Neural cell (in vitro differentiated cells): ENCODE results near the gene PTPRN2. TPM values are rescaled to one million over a fixed set of nuclear protein-coding genes. Genes with fewer than 3 reads are reported as not detected.
"Not testable (repeated sequence)": the region's sequence is repeated elsewhere in the genome, so short reads cannot be mapped to it uniquely, and the experiment has no call there.

ENCODE experiments used
- H2AFZ ChIP-seq: fragments of 200-600, 300-800 bp; sonication (generic), shearing (Covaris generic); 2 replicates; pipeline ENCODE4 v1.6.0; 2014; ENCODE audit warnings: low read depth, mild to moderate bottlenecking, antibody characterized with exemption, low read length, moderate library complexity
- H3F3A ChIP-seq: fragments of 200-600 bp; shearing (Covaris generic); 2 replicates; pipeline ENCODE4 v1.6.1; 2016; ENCODE audit warnings: mild to moderate bottlenecking, moderate library complexity, mixed read lengths, antibody characterized with exemption, low read length; ENCODE audit not compliant: insufficient read depth, poor library complexity, severe bottlenecking
- H3K27ac ChIP-seq: fragments of 200-600, 300-800 bp; sonication (generic), shearing (Covaris generic); 2 replicates; pipeline ENCODE4 v1.5.1; 2014; ENCODE audit warnings: mild to moderate bottlenecking, low read length, moderate library complexity
- H3K27me3 ChIP-seq: fragments of 300-800, 200-600 bp; sonication (generic), shearing (Covaris generic); 2 replicates; pipeline ENCODE4 v1.6.0; 2014; ENCODE audit warnings: mild to moderate bottlenecking, low read depth, low read length, moderate library complexity; ENCODE audit not compliant: insufficient read depth
- H3K36me3 ChIP-seq: fragments of 300-800, 200-600 bp; sonication (generic), shearing (Covaris generic); 2 replicates; pipeline ENCODE4 v1.5.1; 2014; ENCODE audit warnings: mild to moderate bottlenecking, antibody characterized with exemption, low read length, moderate library complexity; ENCODE audit not compliant: insufficient read depth
- H3K4me2 ChIP-seq: fragments of 300-800, 200-600 bp; sonication (generic), shearing (Covaris generic); 2 replicates; pipeline ENCODE4 v1.6.0; 2014; ENCODE audit warnings: mild to moderate bottlenecking, low read length
- H3K4me3 ChIP-seq: fragments of 300-800, 200-600 bp; sonication (generic), shearing (Covaris generic); 2 replicates; pipeline ENCODE4 v1.5.1; 2014; ENCODE audit warnings: mild to moderate bottlenecking, low read length, moderate library complexity
- H3K79me2 ChIP-seq: fragments of 200-600 bp; shearing (Covaris generic); replicated peaks from 2 replicates; pipeline ENCODE4 v1.6.0; 2014; ENCODE audit warnings: mild to moderate bottlenecking, low read length, moderate library complexity; ENCODE audit not compliant: insufficient read depth
- H3K9ac ChIP-seq: fragments of 300-800, 200-600 bp; sonication (generic), shearing (Covaris generic); 2 replicates; pipeline ENCODE4 v1.6.1; 2016; ENCODE audit warnings: mild to moderate bottlenecking, low read length, mixed read lengths
- H3K9me2 ChIP-seq: fragments of 200-600 bp; shearing (Covaris generic); 2 replicates; pipeline ENCODE4 v1.6.1; 2016; ENCODE audit warnings: mild to moderate bottlenecking, low read length, mixed read lengths; ENCODE audit not compliant: insufficient read depth
- H3K9me3 ChIP-seq: fragments of 200-600, 300-800 bp; sonication (generic), shearing (Covaris generic); 2 replicates; pipeline ENCODE4 v1.6.1; 2016; ENCODE audit warnings: mild to moderate bottlenecking, mixed run types, low read length, moderate library complexity, mixed read lengths
- H4K20me1 ChIP-seq: fragments of 200-600 bp; shearing (Covaris generic); 2 replicates; pipeline ENCODE4 v1.6.1; 2016; ENCODE audit warnings: mild to moderate bottlenecking, mixed run types; ENCODE audit not compliant: insufficient read depth
- CTCF ChIP-seq: fragments of 450-650 bp; IDR thresholded peaks from 2 replicates; pipeline ENCODE4 v1.5.1; 2014; ENCODE audit warnings: antibody characterized with exemption, mild to moderate bottlenecking, moderate library complexity; ENCODE audit not compliant: poor library complexity, severe bottlenecking
- EP300 ChIP-seq: fragments of 450-650 bp; conservative IDR thresholded peaks from 2 replicates; pipeline ENCODE4 v1.6.1; 2014; ENCODE audit warnings: antibody characterized with exemption, mild to moderate bottlenecking, moderate library complexity; ENCODE audit not compliant: poor library complexity, severe bottlenecking
- EZH2 ChIP-seq: fragments of 200-600, 300-800 bp; shearing (Covaris generic), sonication (generic); IDR thresholded peaks from 2 replicates; pipeline ENCODE4 v1.6.1; 2014; ENCODE audit warnings: antibody characterized with exemption, low read length, borderline replicate concordance, mild to moderate bottlenecking; ENCODE audit not compliant: insufficient read depth, poor library complexity, severe bottlenecking
- MXI1 ChIP-seq: fragments of 450-650 bp; conservative IDR thresholded peaks from 2 replicates; pipeline ENCODE4 v1.6.1; 2014; ENCODE audit warnings: antibody characterized with exemption, mild to moderate bottlenecking; ENCODE audit not compliant: poor library complexity, severe bottlenecking
- POLR2AphosphoS5 ChIP-seq: IDR thresholded peaks from 2 replicates; pipeline ENCODE4 v1.6.1; 2012
- RAD21 ChIP-seq: fragments of 450-650 bp; conservative IDR thresholded peaks from 2 replicates; pipeline ENCODE4 v1.6.1; 2014; ENCODE audit warnings: antibody characterized with exemption, mild to moderate bottlenecking, moderate library complexity
- REST ChIP-seq: IDR thresholded peaks from 2 replicates; pipeline ENCODE4 v1.6.1; 2012; ENCODE audit warnings: borderline replicate concordance
- SMC3 ChIP-seq: fragments of 450-650 bp; conservative IDR thresholded peaks from 2 replicates; pipeline ENCODE4 v1.6.1; 2014; ENCODE audit warnings: antibody characterized with exemption, mild to moderate bottlenecking, moderate library complexity; ENCODE audit not compliant: poor library complexity
- TAF1 ChIP-seq: IDR thresholded peaks from 2 replicates; pipeline ENCODE4 v1.6.1; 2012; ENCODE audit warnings: low read depth
- polyA plus RNA-seq: library from polyadenylated mRNA; depleted of rRNA; stranded (reverse); fragments of >200 nt; gene quantifications from 2 replicates; pipeline ENCODE4 v1.2.3, GENCODE V29; 2014

Gene PTPRN2
- polyA plus RNA-seq, 1 donor from 2014 or later: 31.0 TPM

- H3K4me3 ChIP-seq: no peak overlapping the region
- no peaks in the 10 kb centered on the region for H3K36me3 ChIP-seq
- H3K27me3 ChIP-seq: no peaks in the 10 kb centered on the region
- TF ChIP-seq MXI1 (no peak), SMC3 (no peak)
- no peaks in the 10 kb centered on the region for H3F3A ChIP-seq
- no peak overlapping the region for H3K4me2 ChIP-seq
- H3K79me2 ChIP-seq: no peaks in the 10 kb centered on the region
- no peak overlapping the region for H3K9ac ChIP-seq
- no peak overlapping the region for H3K27ac ChIP-seq
- H3K9me3 ChIP-seq: no peaks in the 10 kb centered on the region
- no peaks in the 10 kb centered on the region for H3K9me2 ChIP-seq
- no peaks in the 10 kb centered on the region for H4K20me1 ChIP-seq
- no peak overlapping the region for H2AFZ ChIP-seq
These were observed 243.6 kb downstream of the PTPRN2 start for GRCh38 chr7:158343936-158344455.

- H3K79me2 ChIP-seq: no peaks in the 10 kb centered on the region
- no peak overlapping the region for H3K4me3 ChIP-seq
- H3F3A ChIP-seq: no peaks in the 10 kb centered on the region
- H4K20me1 ChIP-seq: no peaks in the 10 kb centered on the region
- no peak overlapping the region for H3K9ac ChIP-seq
- H3K27ac ChIP-seq: no peak overlapping the region
- H3K27me3 ChIP-seq: no peaks in the 10 kb centered on the region
- no peak overlapping the region for H3K4me2 ChIP-seq
- no peak overlapping the region for H2AFZ ChIP-seq
- H3K9me3 ChIP-seq: no peaks in the 10 kb centered on the region
- no peaks in the 10 kb centered on the region for H3K36me3 ChIP-seq
- TF ChIP-seq CTCF (no peak), EP300 (no peak), REST (no peak), TAF1 (no peak), POLR2AphosphoS5 (no peak), EZH2 (no peak), RAD21 (no peak), MXI1 (no peak), SMC3 (no peak)
- H3K9me2 ChIP-seq: no peaks in the 10 kb centered on the region
These were observed 244.1 kb downstream of the PTPRN2 start for GRCh38 chr7:158343526-158343925.

- H4K20me1 ChIP-seq, H3K9me2 ChIP-seq, H3F3A ChIP-seq, H3K36me3 ChIP-seq, H3K4me3 ChIP-seq, H3K27ac ChIP-seq, H3K9me3 ChIP-seq, H3K4me2 ChIP-seq, H2AFZ ChIP-seq, H3K27me3 ChIP-seq, H3K9ac ChIP-seq, H3K79me2 ChIP-seq: not testable (repeated sequence)
These were observed 246.5 kb downstream of the PTPRN2 start for GRCh38 chr7:158341097-158341496.

GRCh38 chr7:158336952-158337351 is 250.7 kb downstream of the PTPRN2 start:
- not testable (repeated sequence) for H3K79me2 ChIP-seq, H4K20me1 ChIP-seq

GRCh38 chr7:158332516-158332915 is 255.1 kb downstream of the PTPRN2 start:
- not testable (repeated sequence) for H3K27ac ChIP-seq, H3K9ac ChIP-seq, H3K9me3 ChIP-seq, H3K4me2 ChIP-seq, H3K4me3 ChIP-seq, H3K79me2 ChIP-seq, H3F3A ChIP-seq, H4K20me1 ChIP-seq, H3K9me2 ChIP-seq, H3K27me3 ChIP-seq, H2AFZ ChIP-seq, H3K36me3 ChIP-seq

More at GRCh38 chr7:158336952-158337351, 250.7 kb downstream of the PTPRN2 start:
- H3K9ac ChIP-seq, H2AFZ ChIP-seq, H3K27ac ChIP-seq, H3K4me2 ChIP-seq, H3F3A ChIP-seq, H3K9me2 ChIP-seq, H3K27me3 ChIP-seq, H3K4me3 ChIP-seq, H3K9me3 ChIP-seq, H3K36me3 ChIP-seq: not testable (repeated sequence)
